Stimulated activated CD8-positive, alpha-beta memory T cell treated with anti-CD3 and anti-CD28 coated beads, Interleukin-12 subunit alpha, Interleukin-12 subunit beta, amount 100 ng/mL, for 4 hours (primary cell): ENCODE results near the gene BLM.

Source experiments
- DNase-seq: peaks from one replicate; pipeline ENCODE4 v3.0.0-alpha.2; 2020; ENCODE audit warnings: low read depth

BLM gene

DNA sequence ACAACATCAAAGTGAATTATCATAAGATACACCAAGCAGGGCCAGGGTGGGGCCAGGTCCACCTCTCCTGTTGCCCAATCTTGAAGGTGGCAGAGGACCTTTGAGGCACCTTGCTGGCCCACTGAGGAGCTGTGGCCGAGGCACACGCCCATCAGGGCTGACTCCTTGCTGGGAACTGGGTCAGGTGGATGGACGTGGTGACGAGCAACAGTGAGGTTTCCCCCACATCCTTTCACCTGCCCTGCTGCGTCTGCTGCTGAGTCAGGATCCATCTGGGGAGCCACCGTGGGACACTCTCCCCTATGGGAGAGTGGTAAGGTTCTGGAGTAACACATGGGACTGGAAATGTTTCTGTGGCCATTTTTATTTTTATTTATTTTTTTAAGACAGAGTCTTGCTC, 134.0 kb downstream of the BLM start:
- DNase-seq: no peak

DNA sequence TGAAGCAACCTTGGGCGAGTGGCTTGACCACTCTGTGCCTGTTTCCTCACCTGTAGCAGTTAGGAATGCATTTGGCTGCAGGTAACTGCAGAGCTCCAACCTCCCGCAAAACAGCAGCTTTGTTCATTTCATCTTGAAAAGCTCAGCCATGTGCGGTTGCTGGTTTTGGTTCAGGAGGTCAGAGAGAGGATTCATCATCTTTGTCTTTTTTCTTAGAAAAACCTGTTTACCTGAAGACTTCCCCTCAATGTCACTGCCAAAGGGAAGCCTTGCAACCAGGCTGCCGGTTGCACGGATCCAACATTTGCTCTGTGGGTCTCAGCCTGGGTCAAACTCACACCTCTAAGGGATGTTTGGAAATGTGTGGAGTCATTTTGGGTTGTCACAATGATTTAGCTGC, 134.8 kb downstream of the BLM start:
- DNase-seq: no peak

DNA sequence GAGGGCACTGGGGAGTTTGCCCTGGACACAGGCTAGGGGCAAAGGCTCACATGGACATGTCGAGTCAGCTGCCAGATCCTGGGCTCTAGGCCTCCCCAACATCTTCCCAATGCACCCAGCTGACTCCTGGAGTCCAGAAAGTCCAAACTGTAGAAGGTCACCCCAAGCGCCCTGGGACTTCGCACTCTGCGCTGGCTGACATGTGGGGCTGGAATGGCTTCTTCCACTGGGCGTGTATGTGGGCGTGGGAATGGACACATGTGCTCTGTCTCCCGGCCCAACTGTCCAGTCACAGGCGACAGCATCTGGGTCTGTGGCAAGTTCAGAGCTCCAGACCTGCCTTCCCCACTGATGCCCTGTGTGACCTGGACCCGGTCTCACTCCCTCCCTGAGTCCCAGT, 138.0 kb downstream of the BLM start:
- DNase-seq: no peak

DNA sequence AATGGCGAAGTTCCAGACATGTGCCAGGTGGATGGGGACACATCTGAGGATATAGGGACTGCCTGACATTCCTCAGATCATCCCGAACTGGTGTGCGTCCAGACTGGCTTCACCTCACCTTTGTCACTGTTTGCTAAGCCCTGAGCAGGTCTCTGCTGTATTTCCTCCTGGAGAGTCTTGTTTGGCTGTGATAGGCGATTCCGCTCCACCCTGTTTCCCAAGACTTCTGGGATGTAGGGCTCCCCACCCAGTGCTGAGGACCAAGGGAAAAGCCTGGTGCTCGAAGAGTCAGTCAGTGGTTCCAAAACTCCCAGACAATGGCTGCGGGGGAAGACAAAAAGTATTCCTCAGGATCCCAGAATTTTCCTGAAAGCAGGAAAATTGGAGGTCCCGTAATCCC, 140.2 kb downstream of the BLM start:
- DNase-seq: no peak

DNA sequence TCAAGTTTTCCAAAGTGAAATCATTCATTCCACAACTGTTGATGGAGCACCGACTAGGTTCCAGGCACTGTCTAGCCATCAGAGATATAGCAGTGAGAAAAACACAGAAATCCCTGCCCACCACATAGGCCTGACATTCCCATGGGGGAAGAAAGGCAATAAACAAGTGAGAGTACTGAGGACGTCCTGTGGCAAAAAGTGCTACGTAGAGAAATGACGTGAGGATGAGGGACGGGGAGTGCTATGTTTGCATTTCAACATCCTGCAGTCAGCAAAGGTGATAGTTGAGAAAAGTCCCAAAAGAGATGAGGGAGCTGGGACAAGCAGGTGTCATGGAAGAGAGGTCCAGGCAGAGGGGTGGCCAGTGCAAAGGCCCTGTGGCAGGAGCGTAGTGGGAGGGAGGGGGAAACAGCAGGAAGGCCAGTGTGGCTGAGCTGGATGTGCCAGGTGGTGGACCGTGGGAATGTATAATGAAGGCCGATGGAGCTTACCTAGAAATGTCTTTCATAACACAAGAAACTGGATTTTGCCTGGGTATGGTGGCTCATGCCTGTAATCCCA, 140.8 kb downstream of the BLM start:
- no peak for DNase-seq

DNA sequence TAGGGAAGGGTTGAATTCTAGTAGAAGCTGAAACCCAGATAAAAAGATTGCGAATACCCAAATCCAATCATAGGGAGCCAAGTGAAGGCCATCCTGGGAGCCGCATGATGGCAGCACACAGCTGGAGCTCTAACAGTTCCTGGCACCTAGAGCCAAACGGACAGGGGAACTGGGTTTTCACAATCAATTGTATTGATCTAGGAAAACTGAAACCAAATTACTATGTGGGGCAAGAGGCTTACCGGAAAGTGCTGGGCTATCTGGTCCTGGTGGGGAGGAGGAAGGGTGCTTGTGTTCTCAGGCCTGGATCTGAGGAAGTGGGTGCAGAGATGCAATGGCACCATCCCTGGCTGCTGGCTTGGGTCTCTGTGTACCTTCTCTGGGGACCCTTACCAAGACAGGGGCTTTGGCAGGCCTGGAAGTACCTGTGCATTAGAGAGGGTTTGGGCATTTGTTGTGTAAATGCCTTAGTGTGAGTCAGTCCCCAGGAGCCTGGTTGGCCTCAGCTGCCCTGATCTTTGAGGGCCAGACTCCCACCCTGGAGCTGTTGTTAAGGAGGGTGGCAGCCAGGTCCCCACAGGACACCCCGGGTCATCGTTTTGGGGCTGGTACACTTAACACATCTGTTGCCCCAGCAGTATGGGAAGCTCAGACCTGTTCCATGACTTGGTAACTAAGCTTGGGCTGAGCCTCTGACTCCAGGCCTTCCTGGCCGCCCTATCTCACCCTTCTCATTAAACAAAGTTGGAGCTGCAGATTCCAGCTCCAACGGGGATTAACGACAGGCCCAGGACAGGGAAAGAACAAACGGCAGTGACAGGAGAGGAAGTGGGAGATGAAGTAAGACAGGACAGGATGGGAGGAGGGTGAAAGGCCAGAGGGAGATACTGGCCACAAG, 142.3 kb downstream of the BLM start:
- no peak for DNase-seq

DNA sequence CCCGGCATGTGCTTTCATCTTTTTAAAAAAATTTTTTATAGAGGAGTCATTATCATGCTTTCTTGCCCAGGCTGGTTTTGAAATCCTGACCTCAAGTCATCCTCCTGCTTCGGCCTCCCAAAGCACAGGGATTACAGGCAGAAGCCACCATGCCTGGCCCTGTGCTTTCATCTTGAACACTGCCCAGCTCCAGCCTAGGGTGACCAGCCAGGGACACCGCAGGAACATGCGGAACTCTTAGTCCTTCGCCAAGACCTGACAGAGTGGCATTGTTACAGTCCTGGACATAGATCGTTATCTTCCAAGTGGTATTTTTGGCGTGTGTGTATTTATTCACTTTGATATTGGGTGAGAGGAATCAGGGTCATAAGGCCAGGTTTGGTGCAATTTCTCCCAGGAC, 143.3 kb downstream of the BLM start:
- no peak for DNase-seq

DNA sequence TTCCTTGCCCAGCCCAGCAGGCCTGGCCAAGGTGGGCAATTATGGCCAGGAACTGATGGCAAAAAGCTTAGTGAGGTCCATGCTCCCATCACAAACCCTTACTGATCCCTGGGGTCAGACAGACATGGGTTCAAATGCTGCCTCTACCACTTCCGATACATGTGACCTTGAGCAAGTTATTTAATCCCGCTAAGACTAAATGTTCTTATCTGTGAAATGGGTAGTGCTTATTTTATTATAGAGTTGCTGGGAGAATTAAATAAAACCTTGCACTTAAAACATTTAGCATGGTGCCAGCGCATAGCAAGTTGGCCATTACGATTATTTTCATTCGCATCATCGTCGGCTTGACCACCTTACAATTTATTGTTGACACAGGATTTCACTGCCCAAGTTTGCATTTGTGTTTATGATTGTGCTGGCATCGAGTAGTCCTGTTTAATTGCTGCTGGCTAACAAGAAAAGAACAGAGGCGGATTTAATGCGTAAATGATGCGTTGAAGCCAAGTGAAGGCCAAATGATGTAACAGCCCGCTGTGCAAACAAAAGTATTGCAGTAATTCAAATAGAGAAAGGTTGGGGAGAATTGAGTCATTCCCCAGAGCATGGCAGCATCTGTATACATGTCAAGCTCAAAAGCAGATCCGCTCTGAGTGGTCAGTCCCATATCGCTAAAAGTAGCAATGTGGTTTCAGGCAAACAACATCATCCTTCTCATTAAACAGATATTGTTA, 144.0 kb downstream of the BLM start:
- DNase-seq: no peak

DNA sequence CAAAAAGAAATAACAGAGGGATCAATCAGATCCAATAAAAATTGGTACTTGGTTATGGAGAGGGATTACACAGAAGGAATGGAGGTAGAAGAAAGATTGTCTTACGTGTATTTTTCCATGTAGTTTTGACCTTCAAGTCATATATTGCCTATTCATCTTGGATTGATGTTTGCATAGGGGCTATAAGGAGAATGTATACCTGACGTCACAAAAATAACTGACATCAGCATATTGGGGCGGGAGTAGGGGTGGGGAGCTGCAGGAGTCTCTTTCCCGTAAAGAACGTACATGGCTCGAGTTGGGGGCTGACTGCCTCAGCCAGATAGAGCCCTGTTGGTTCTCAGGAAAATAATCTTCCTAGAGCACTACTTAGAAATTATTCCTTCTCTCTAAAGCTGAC, 145.3 kb downstream of the BLM start:
- DNase-seq: no peak

DNA sequence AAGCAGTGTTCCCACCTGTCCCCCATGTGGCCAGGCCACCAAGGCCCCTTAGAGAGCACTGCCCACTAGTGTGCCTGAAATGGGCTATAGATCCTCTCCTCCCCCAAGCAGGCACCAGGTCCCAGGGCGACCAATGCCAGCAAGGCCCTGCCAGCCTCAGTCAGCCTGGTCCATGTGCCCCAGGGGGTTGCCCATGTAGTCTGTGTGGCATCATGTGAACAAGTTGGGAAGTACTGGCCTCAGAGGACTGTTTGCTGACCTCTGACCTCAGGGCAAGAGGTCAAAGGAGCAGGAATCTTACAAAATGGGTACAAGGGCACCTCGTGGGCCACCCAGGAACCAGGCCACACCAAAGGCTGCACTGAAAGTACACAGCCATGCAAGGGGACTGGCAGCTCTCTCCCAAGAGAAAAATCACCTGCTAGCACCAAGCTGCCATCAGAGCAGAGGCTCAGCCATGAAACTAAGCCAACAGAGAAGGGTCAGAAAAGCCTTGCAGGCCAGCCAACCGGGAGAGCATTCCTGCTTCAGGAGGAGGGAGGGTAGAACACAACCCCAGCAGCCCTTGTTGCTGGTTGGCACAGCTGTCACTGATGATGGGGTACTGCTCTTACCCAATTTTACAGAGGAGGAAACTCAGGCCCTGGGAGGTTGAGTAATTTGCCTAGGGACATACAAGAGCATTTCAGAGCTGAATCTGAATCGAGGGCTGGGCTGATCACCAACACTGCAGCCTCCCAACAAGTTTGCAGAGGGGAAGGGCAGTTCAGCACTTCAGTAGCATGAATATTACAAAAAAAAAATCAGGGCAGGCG, 146.0 kb downstream of the BLM start:
- DNase-seq: no peak

DNA sequence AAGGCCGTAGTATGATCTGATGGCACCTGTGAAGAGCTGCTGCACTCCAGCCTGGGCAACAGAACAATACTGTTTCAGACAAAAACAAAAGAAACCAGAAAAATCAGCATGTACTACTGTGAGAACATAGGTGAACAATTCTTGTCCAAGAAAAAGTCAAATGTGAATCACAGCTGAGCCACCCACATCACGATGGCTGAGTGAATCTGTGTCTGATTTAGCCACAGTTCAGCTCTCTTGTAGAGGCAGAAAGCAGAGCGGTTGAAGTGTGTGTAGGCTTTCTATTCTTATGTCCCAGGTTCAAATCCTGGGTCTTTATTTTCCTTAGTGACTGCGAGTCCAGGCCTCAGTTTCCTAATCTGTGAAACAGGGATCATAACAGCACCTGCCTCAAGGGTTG, 146.8 kb downstream of the BLM start:
- DNase-seq: no peak

DNA sequence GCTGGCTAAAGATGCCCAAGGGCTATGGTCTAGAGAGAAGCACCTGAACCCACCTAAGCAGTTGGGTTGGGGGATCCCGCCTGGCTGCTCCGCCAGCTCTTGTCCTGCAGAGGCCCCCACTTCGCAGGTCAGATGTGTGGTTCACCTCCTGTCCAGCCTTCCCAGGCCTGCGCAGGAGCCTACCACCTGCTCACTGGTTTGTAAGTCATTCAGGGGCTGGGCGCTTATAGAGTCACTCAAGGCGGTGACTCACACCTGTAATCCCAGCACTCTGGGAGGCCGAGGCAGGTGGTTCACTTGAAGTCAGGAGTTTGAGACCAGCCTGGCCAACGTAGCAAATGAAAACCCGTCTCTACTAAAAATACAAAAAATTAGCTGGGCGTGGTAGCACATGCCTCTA, 147.4 kb downstream of the BLM start:
- DNase-seq: no peak

DNA sequence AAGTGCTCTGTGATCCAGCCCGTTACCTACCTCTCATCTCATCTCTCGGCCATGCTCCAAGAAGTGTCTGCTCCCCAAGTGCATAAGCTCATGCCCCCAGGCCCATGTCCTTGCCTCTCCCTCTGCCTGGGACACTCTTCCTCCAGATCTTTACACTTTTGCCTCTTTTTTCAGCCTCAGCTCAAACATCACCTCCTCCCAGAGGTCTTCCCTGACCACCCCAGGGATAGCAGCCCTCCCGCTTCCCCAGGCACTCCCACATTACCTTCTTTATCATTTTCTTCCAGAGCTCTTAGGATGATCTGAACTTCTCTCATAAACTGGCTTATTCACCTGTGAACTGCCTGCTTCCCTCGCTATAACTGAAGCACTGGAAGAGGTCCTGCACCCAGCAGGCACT, 148.6 kb downstream of the BLM start:
- DNase-seq: no peak
